ENCODE results near the gene SLC22A4. TPM values are rescaled to one million over a fixed set of nuclear protein-coding genes. Genes with fewer than 3 reads are reported as not detected.
A peak's percentile ranks its signal among the peaks of the same experiment; 100 is the strongest.

Gene SLC22A4
- polyA plus RNA-seq, 2 of the 4 experiments (the other 2 are of a cell fraction) = 3.2 to 4.6 TPM

- POLR2A ChIA-PET = interaction anchor here (0.7 to 4.5 kb wide), 2 partner anchors 24 to 110 kb away, joined by 3 to 49 read pairs; no protein-coding TSS in a partner anchor
- ATAC-seq (peak; percentile 66 to 82), DNase-seq (ENCODE audit: low read depth in 1 of 2, low spot score in 1 of 2) (peak; percentile 80 to 81), FAIRE-seq (no peak)
- CTCF ChIA-PET = interaction anchor here (0.6 to 11.6 kb wide), 67 partner anchors 8 to 499 kb away, joined by 3 to 217 read pairs (median 5); partner anchors contain the start of genes IRF1, KIF3A, RAD50 and SLC22A4
- peaks cover 66% of the 10 kb centered on the region for H3K4me1 ChIP-seq
- WGBS (ENCODE audit: missing lambda C conversion rate) = 17% methylated on average over 10 of the region's 10 CpGs
- no peak overlapping the region for H3K4me3 ChIP-seq
- peak overlapping the region; percentile 92 to 94 for H3K27ac ChIP-seq
- TF ChIP-seq TFCP2L1 (CRISPR knock-in tag; IDR thresholded peaks at IDR 0.05) (no peak), SREBF2 (IDR thresholded peaks at IDR 0.05) (no peak), MAX (IDR thresholded peaks at IDR 0.05) (peak; percentile 48), RAD21 (conservative IDR thresholded peaks at IDR 0.05 in 1 of 2, IDR thresholded peaks at IDR 0.05 in 1 of 2) (peak; percentile 96), EP300 (IDR thresholded peaks at IDR 0.05) (no peak), MYC (IDR thresholded peaks at IDR 0.05; ENCODE audit: borderline replicate concordance, low read length) (no peak), TP53 (CRISPR knock-in tag; IDR thresholded peaks at IDR 0.05) (no peak), ESRRA (IDR thresholded peaks at IDR 0.05; ENCODE audit: borderline replicate concordance, low read length) (no peak), NR3C1 (IDR thresholded peaks at IDR 0.05) (no peak), CBX8 (IDR thresholded peaks at IDR 0.05) (no peak), SMC3 (IDR thresholded peaks at IDR 0.05) (peak; percentile 89), E2F6 (IDR thresholded peaks at IDR 0.05; ENCODE audit: borderline replicate concordance, low read depth) (no peak), MAFK (IDR thresholded peaks at IDR 0.05; ENCODE audit: partially characterized antibody) (no peak), CTCF (IDR thresholded peaks at IDR 0.05) (peak; percentile 91), HEYL (CRISPR knock-in tag; IDR thresholded peaks at IDR 0.05) (no peak), JUNB (IDR thresholded peaks at IDR 0.05) (no peak)
- H3K4me2 ChIP-seq = peak overlapping the region; percentile 79
- no peaks in the 10 kb centered on the region for H3K9me3 ChIP-seq
Observed at GRCh38 chr5:132386644-132387286, 92.6 kb downstream of the SLC22A4 start.

GRCh38 chr5:132387640-132388117 is 93.5 kb downstream of the SLC22A4 start:
- ChIA-PET POLR2A (interaction anchor here (0.7 to 4.5 kb wide), 6 partner anchors 23 to 328 kb away, joined by 3 to 49 read pairs (median 5); partner anchors contain the start of genes IRF1 and SLC22A4), CTCF (interaction anchor here (0.7 to 11.6 kb wide), 19 partner anchors 9 to 440 kb away, joined by 3 to 217 read pairs (median 6); partner anchors contain the start of genes KIF3A and SLC22A5)
- peak overlapping the region; percentile 19; the same call in 2 of the 3 replicates for H3K4me3 ChIP-seq
- peak overlapping the region; percentile 92 to 94 for H3K27ac ChIP-seq
- peak; percentile 43 for FAIRE-seq
- peak; percentile 67 to 68 for ATAC-seq
- DNase-seq (ENCODE audit: low read depth in 1 of 2, low spot score in 1 of 2) = peak; percentile 84 to 93
- peak overlapping the region; percentile 79 for H3K4me2 ChIP-seq
- peaks cover 66% of the 10 kb centered on the region for H3K4me1 ChIP-seq
- 21% methylated on average over 4 of the region's 4 CpGs for WGBS (ENCODE audit: missing lambda C conversion rate)
- no peaks in the 10 kb centered on the region for H3K9me3 ChIP-seq
- TF ChIP-seq NR3C1 (IDR thresholded peaks at IDR 0.05) (no peak), MYC (IDR thresholded peaks at IDR 0.05; ENCODE audit: borderline replicate concordance, low read length) (0 out of 2 replicates have a peak, but pooled peaks have one; percentile 45), ATOH8 (CRISPR knock-in tag; IDR thresholded peaks at IDR 0.05; ENCODE audit: low read depth) (no peak), HEYL (CRISPR knock-in tag; IDR thresholded peaks at IDR 0.05) (no peak), KDM5A (IDR thresholded peaks at IDR 0.05) (no peak), SMC3 (IDR thresholded peaks at IDR 0.05) (no peak), KDM1A (IDR thresholded peaks at IDR 0.05; ENCODE audit: low read depth) (no peak), TFCP2L1 (CRISPR knock-in tag; IDR thresholded peaks at IDR 0.05) (no peak), CTCF (IDR thresholded peaks at IDR 0.05) (no peak), EHF (CRISPR knock-in tag; IDR thresholded peaks at IDR 0.05) (no peak; the same call in 1 of the 2 replicates), HES2 (IDR thresholded peaks at IDR 0.05) (no peak), NPAS2 (CRISPR knock-in tag; IDR thresholded peaks at IDR 0.05; ENCODE audit: borderline replicate concordance) (no peak), NFE2L2 (conservative IDR thresholded peaks at IDR 0.05; ENCODE audit: low read length) (no peak), JUNB (IDR thresholded peaks at IDR 0.05) (peak; percentile 68), ZNF302 (CRISPR knock-in tag; IDR thresholded peaks at IDR 0.05) (peak; percentile 49; the same call in 1 of the 2 replicates), CEBPB (IDR thresholded peaks at IDR 0.05) (peak; percentile 26 to 61; a peak in 2 of 4 replicates), FOSL2 (IDR thresholded peaks at IDR 0.05) (peak; percentile 71; the same call in 1 of the 2 replicates), FOSL2 (CRISPR knock-in tag; IDR thresholded peaks at IDR 0.05) (peak; percentile 86), BCL3 (IDR thresholded peaks at IDR 0.05) (no peak), HDAC2 (IDR thresholded peaks at IDR 0.05) (no peak), RCOR1 (IDR thresholded peaks at IDR 0.05; ENCODE audit: low read depth, low read length) (no peak)

Measured in A549 (cell line).